Adrenal gland (tissue), 19 donors: Measurements from ENCODE around the gene ZSCAN5A. TPM values are rescaled to one million over a fixed set of nuclear protein-coding genes. Genes with fewer than 3 reads are reported as not detected.
A peak's percentile ranks its signal among the peaks of the same experiment; 100 is the strongest.

ENCODE experiments used
- DNase-seq, 7 donors: peaks; one replicate each; pipeline ENCODE4 v3.0.0-alpha.2; 2019 to 2020
- H3K27ac ChIP-seq, 5 donors: fragments of 200-600 bp; sonication (generic) in 4 of 5; 1 replicate in 3 of 5; 2 replicates in 2 of 5; pipeline versions ENCODE4 v1.5.1 to v1.8.0; 2016 to 2020; ENCODE audit warnings: mild to moderate bottlenecking in 1 of 5
- H3K27me3 ChIP-seq: fragments of 200-600 bp; 2 replicates; pipeline ENCODE4 v1.8.0; 2021
- H3K36me3 ChIP-seq, 2 donors: fragments of 200-600 bp; replicated peaks in 1 of 2; 1 replicate in 1 of 2; 2 replicates in 1 of 2; pipeline versions ENCODE4 v1.5.1 to v1.8.0; 2018 to 2022
- H3K4me1 ChIP-seq, 2 donors: fragments of 200-600 bp; replicated peaks in 1 of 2; 1 replicate in 1 of 2; 2 replicates in 1 of 2; pipeline versions ENCODE4 v1.5.1 to v1.8.0; 2018 to 2021
- H3K4me3 ChIP-seq, 4 donors: fragments of 200-600 bp; sonication (generic) in 3 of 4; one replicate each; pipeline ENCODE4 v1.5.1; 2016 to 2018
- H3K9me3 ChIP-seq, 3 donors: fragments of 200-600 bp; sonication (generic) in 1 of 3; replicated peaks in 1 of 3; 1 replicate in 2 of 3; 2 replicates in 1 of 3; pipeline versions ENCODE4 v1.5.1 to v1.8.0; 2016 to 2021
- POLR2A ChIP-seq, 2 donors: fragments of 450-650 bp; IDR thresholded peaks; one replicate each; pipeline ENCODE4 v1.6.1; 2017; ENCODE audit warnings: antibody characterized with exemption in 2 of 2, mild to moderate bottlenecking in 2 of 2, moderate library complexity in 1 of 2
- WGBS, 4 donors: extraction: QIAGEN DNeasy Blood & Tissue Kit in 2 of 4; methylation state at CpG; one replicate each; pipeline versions ENCODE4 v1.1.5 to v1.1.7; 2013 to 2017; 5-methylcytosine and 5-hydroxymethylcytosine counted together
- intact Hi-C, 2 donors: fragments of 100-400 bp; cut with DNase I; formaldehyde crosslinking; loops; one replicate each; pipeline versions ENCODE4 v1.14.1 to v1.15.0; 2022 to 2023
- long read RNA-seq, 10 donors: library from polyadenylated mRNA in 3 of 10; unstranded in 2 of 10; stranded (forward) in 1 of 10; transcript quantifications; one replicate each; pipeline ENCODE4 v2.0.0 and lab custom pipeline, GENCODE V29; 2021 to 2026
- polyA plus RNA-seq, 3 donors: library from polyadenylated mRNA; stranded (reverse); fragments of 200-250 nt in 2 of 3; fragments of 350-450 nt in 1 of 3; fragmentation: Illumina TruSeq in 1 of 3; extraction: RNeasy Lipid Tissue Mini Kit (QIAGEN cat#74804) in 1 of 3; gene quantifications; one replicate each; pipeline ENCODE4 v1.2.3, GENCODE V29; 2013 to 2014
- total RNA-seq, 9 donors: library from RNA; depleted of rRNA in 4 of 9; stranded (reverse); fragments of >200 nt in 4 of 9; fragments of 120-200 nt in 1 of 9; fragmentation: NEBNext Ultra II Directional in 1 of 9; extraction: Animal tissue kit (Norgen Biotek cat#: 25700) in 1 of 9; gene quantifications; one replicate each; pipeline versions ENCODE4 v1.1.0 to v1.2.4, GENCODE V29; 2013 to 2023
- TF ChIP-seq, protein P1 (sequence below), 6 experiments: fragments of 450-650 bp in 4 of 6; fragments of 200-600 bp in 2 of 6; sonication (generic) in 1 of 6; IDR thresholded peaks; 1 replicate in 5 of 6; 2 replicates in 1 of 6; pipeline versions ENCODE4 v1.5.1 to v1.8.0; 2016 to 2021; ENCODE audit warnings: antibody characterized with exemption in 6 of 6, mild to moderate bottlenecking in 2 of 6, moderate library complexity in 1 of 6
- donor health status: healthy with polysubstance abuse.
- donor health status: Bipolar disorder and iron deficiency.
- donor health status: DM: yes; HTN: yes; CAD: no.
- donor health status: DM: no; HTN: no; CAD: no.
- donor health status: DM: no; HTN: no; CAD: no.
- donor health status: DM: yes; HTN: yes; CAD: no.

The ZSCAN5A gene, protein sequence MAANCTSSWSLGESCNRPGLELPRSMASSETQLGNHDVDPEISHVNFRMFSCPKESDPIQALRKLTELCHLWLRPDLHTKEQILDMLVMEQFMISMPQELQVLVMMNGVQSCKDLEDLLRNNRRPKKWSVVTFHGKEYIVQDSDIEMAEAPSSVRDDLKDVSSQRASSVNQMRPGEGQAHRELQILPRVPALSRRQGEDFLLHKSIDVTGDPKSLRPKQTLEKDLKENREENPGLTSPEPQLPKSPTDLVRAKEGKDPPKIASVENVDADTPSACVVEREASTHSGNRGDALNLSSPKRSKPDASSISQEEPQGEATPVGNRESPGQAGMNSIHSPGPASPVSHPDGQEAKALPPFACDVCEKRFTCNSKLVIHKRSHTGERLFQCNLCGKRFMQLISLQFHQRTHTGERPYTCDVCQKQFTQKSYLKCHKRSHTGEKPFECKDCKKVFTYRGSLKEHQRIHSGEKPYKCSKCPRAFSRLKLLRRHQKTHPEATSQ
- total RNA-seq (10 to 100 TPM in 3 of 9 donors, 1 to 10 TPM in 6; 4.8 to 20.1 (median 8.1) TPM), polyA plus RNA-seq (10 to 100 TPM in 1 of 3 donors, 1 to 10 TPM in 2; 4.5 to 10.9 (median 8.2) TPM)
- long read RNA-seq, donor 1, partial matches to known transcripts: 0 of 1 reads
- long read RNA-seq, donor 1, other reads (novel, unspliced or antisense): 0 of 1 reads
- long read RNA-seq, donor 2, partial matches to known transcripts: 0 of 2 reads
- long read RNA-seq, donor 2, other reads (novel, unspliced or antisense): 0 of 2 reads
- long read RNA-seq, donor 3, partial matches to known transcripts: 0 of 3 reads
- long read RNA-seq, donor 3, other reads (novel, unspliced or antisense): 0 of 3 reads
- long read RNA-seq, donor 4, partial matches to known transcripts: 1 of 5 reads
- long read RNA-seq, donor 4, other reads (novel, unspliced or antisense): 2 of 5 reads
- long read RNA-seq, donor 5, partial matches to known transcripts: 0 of 8 reads
- long read RNA-seq, donor 5, other reads (novel, unspliced or antisense): 6 of 8 reads
- long read RNA-seq, donor 6, partial matches to known transcripts: 0 of 3 reads
- long read RNA-seq, donor 6, other reads (novel, unspliced or antisense): 3 of 3 reads
- long read RNA-seq, donor 7: 0 reads
- long read RNA-seq, donor 8, partial matches to known transcripts: 0 of 1 reads
- long read RNA-seq, donor 8, other reads (novel, unspliced or antisense): 0 of 1 reads
- long read RNA-seq, donor 9, partial matches to known transcripts: 0 of 2 reads
- long read RNA-seq, donor 9, other reads (novel, unspliced or antisense): 0 of 2 reads
- long read RNA-seq, donor 10: 0 reads

DNA sequence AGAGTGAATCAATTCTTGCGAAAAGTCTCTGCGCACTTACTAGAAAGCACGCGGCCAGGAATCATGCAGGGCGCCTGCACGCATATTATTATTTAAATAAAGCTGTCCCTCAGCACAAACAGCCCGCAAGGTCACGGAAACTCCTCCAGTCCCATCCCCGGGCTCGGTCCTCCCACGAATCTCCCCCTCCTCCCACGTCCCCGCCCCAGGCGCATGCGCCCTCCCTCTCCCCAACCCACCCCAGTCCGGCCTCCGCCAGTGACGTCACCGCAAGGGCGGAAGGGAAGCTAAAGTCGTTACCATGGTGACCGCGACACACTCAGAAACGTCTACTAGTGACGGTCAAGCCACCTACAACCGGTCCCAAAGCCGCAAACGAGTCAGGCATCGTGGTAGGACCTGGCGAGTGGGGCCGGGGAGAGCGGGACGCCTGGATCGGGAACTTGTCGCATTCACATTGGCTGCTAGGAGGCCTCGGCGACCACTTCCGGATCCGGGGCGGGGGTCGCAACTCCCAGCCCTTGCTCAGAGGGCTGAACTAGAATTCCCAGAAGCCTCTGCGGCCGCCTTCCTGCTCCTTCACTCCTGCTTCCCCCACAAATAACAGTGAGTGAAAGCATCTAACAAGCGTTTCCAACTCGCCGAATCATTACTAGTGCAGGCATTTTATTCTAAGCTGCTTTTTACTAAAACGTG lies at the start of gene ZSCAN5A:
TSS of gene ZSCAN5A (minus strand) at position 459 of the 696 bp plus-strand sequence. CDS start 89,793 bp downstream, outside the sequence.
- Histone ChIP-seq H3K4me1 (peaks cover 5 to 26% of the 10 kb centered on the region in 2 donors), H3K27ac (peak within 1 kb of the TSS; percentile 87 to 96 (median 93)), H3K36me3 (peaks cover 0 to 9% of the 10 kb centered on the region in 2 donors), H3K27me3 (no peaks in the 10 kb centered on the region), H3K9me3 (no peaks in the 10 kb centered on the region), H3K4me3 (peak within 1 kb of the TSS; percentile 37 to 79 (median 64))
- peak; percentile 22 to 55 for TF ChIP-seq POLR2A (IDR thresholded peaks at IDR 0.05)
- TF ChIP-seq, protein P1, sequence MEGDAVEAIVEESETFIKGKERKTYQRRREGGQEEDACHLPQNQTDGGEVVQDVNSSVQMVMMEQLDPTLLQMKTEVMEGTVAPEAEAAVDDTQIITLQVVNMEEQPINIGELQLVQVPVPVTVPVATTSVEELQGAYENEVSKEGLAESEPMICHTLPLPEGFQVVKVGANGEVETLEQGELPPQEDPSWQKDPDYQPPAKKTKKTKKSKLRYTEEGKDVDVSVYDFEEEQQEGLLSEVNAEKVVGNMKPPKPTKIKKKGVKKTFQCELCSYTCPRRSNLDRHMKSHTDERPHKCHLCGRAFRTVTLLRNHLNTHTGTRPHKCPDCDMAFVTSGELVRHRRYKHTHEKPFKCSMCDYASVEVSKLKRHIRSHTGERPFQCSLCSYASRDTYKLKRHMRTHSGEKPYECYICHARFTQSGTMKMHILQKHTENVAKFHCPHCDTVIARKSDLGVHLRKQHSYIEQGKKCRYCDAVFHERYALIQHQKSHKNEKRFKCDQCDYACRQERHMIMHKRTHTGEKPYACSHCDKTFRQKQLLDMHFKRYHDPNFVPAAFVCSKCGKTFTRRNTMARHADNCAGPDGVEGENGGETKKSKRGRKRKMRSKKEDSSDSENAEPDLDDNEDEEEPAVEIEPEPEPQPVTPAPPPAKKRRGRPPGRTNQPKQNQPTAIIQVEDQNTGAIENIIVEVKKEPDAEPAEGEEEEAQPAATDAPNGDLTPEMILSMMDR (IDR thresholded peaks at IDR 0.05): no peak
- intact Hi-C loops: no loop called here
- 0 to 2% (median 1%) methylated on average over 20 to 47 of the region's 47 CpGs for WGBS, 4 donors
- peak; percentile 97 to 99 (median 98) for DNase-seq

- WGBS, 4 donors: 89 to 97% (median 94%) methylated on average over 2 of the region's 2 CpGs
- TF ChIP-seq, protein P1 (IDR thresholded peaks at IDR 0.05): no peak
- TF ChIP-seq POLR2A (IDR thresholded peaks at IDR 0.05): no peak
- Histone ChIP-seq H3K36me3 (no peaks in the 10 kb centered on the region), H3K4me3 (no peak overlapping the region), H3K9me3 (peaks cover 0 to 8% (median 0%) of the 10 kb centered on the region in 3 donors), H3K27me3 (no peaks in the 10 kb centered on the region), H3K4me1 (no peaks in the 10 kb centered on the region), H3K27ac (no peak overlapping the region)
- intact Hi-C loops: no loop called here
- DNase-seq: no peak
Observed at GRCh38 chr19:56360841-56361240, 46.2 kb upstream of the ZSCAN5A start.

- Histone ChIP-seq H3K4me1 (no peaks in the 10 kb centered on the region), H3K4me3 (no peak overlapping the region), H3K36me3 (no peaks in the 10 kb centered on the region), H3K27me3 (no peaks in the 10 kb centered on the region), H3K9me3 (peaks cover 0 to 8% (median 0%) of the 10 kb centered on the region in 3 donors), H3K27ac (no peak overlapping the region)
- intact Hi-C loops: no loop called here
- WGBS, 4 donors: 55 to 97% (median 93%) methylated on average over 2 of the region's 2 CpGs
- TF ChIP-seq, protein P1 (IDR thresholded peaks at IDR 0.05): no peak
- no peak for TF ChIP-seq POLR2A (IDR thresholded peaks at IDR 0.05)
- DNase-seq: no peak
Observed at GRCh38 chr19:56356944-56357343, 42.3 kb upstream of the ZSCAN5A start.
